Astrocyte (in vitro differentiated cells and primary cell): ENCODE data around the gene PICALM.

ENCODE experiments used
- EZH2 ChIP-seq: IDR thresholded peaks from 2 replicates; pipeline ENCODE4 v1.6.1; 2012; ENCODE audit warnings: mild to moderate bottlenecking, low read length, inconsistent platforms; ENCODE audit not compliant: insufficient read depth
- TF ChIP-seq, protein P1 (sequence below): IDR thresholded peaks from 2 replicates; pipeline ENCODE4 v1.5.1; 2011; ENCODE audit warnings: low read depth, mild to moderate bottlenecking, inconsistent platforms, low read length, moderate library complexity; ENCODE audit not compliant: insufficient read depth

DNA sequence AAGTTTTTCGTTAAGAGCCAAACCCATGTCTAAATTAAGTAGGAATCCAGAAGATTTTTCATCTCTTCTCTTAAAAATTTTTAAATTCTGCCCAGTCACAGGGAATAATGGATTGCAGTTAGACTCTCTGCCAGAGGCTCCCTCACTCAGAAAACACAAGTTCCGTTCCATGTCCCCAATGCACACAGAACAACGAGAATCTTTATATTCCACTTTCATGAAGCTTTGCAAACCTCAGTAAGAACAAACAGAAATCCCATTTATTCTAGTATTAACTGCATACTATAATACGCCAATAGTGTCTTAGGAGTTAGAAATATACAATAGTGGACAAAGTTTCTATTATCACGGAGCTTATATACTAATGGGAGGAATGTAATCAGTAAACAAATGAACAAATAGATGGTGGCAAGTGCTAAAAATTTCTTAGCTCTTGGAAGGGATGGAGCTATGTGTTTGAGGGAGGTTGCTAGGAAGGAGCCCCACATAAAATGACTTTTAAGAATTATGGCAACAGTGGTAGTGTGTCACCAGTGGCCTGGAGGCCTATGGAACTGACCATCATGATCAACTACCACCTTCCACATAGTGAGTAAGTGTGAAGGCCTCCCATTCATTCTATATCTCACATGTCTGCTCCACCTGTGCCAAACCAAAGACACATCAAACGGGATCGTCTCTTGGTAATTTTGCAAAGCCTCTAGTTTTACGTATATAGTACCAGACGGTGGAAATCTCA is 24.9 kb downstream of the PICALM start:
- TF ChIP-seq, protein P1, sequence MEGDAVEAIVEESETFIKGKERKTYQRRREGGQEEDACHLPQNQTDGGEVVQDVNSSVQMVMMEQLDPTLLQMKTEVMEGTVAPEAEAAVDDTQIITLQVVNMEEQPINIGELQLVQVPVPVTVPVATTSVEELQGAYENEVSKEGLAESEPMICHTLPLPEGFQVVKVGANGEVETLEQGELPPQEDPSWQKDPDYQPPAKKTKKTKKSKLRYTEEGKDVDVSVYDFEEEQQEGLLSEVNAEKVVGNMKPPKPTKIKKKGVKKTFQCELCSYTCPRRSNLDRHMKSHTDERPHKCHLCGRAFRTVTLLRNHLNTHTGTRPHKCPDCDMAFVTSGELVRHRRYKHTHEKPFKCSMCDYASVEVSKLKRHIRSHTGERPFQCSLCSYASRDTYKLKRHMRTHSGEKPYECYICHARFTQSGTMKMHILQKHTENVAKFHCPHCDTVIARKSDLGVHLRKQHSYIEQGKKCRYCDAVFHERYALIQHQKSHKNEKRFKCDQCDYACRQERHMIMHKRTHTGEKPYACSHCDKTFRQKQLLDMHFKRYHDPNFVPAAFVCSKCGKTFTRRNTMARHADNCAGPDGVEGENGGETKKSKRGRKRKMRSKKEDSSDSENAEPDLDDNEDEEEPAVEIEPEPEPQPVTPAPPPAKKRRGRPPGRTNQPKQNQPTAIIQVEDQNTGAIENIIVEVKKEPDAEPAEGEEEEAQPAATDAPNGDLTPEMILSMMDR: no peak
- no peak for TF ChIP-seq EZH2
